IMR-90 (cell line): ENCODE data around the gene JCAD. TPM values are rescaled to one million over a fixed set of nuclear protein-coding genes. Genes with fewer than 3 reads are reported as not detected.

Experiments
- ATAC-seq: fragments of 200-7000 bp; cut with Tn5 transposase; 2 replicates; pipeline ENCODE4 v1.9.1; 2020; ENCODE audit warnings: low read depth, mild to moderate bottlenecking, moderate library complexity
- BruUV-seq: library from RNA; stranded (reverse); fragments of 400-500 nt; replicated peaks from 2 replicates; lab custom pipeline; 2021; lab: Mats Ljungman, UMichigan
- CTCF ChIA-PET: fragments of 300-600 bp; formaldehyde crosslinking; extraction: SDS; loops from one replicate; lab custom pipeline; 2021; ENCODE audit warnings: antibody characterized with exemption; lab: Yijun Ruan, JAX
- POLR2A ChIA-PET: fragments of 300-600 bp; sonication (Branson Sonifier 250); formaldehyde crosslinking; loops from one replicate; lab custom pipeline; 2022; ENCODE audit warnings: antibody characterized with exemption; ENCODE audit not compliant: unreplicated experiment; lab: Charles Lee
- DNase-seq: peaks from one replicate; pipeline ENCODE4 v3.0.0; 2013
- H2AFZ ChIP-seq: replicated peaks from 2 replicates; pipeline ENCODE3; 2013; ENCODE audit warnings: low read length, mild to moderate bottlenecking; ENCODE audit not compliant: poor library complexity
- H2AK5ac ChIP-seq: 2 replicates; pipeline ENCODE4 v1.6.1; 2013; ENCODE audit warnings: low read depth, low read length, inconsistent platforms
- H2AK9ac ChIP-seq: replicated peaks from 2 replicates; pipeline ENCODE3; 2013; ENCODE audit warnings: mild to moderate bottlenecking, low read depth, low read length, moderate library complexity; ENCODE audit not compliant: poor library complexity
- H2BK120ac ChIP-seq: 2 replicates; pipeline ENCODE4 v1.6.1; 2013; ENCODE audit warnings: low read depth, low read length, inconsistent platforms
- H2BK15ac ChIP-seq: 3 replicates; pipeline ENCODE4 v1.6.1; 2013; ENCODE audit warnings: low read depth, low read length, inconsistent platforms
- H2BK20ac ChIP-seq: 2 replicates; pipeline ENCODE4 v1.6.1; 2013; ENCODE audit warnings: low read depth, mild to moderate bottlenecking, inconsistent platforms, low read length, moderate library complexity
- H2BK5ac ChIP-seq: 2 replicates; pipeline ENCODE4 v1.6.1; 2013; ENCODE audit warnings: mild to moderate bottlenecking, low read depth, low read length, inconsistent platforms; ENCODE audit not compliant: poor library complexity, severe bottlenecking
- H3K14ac ChIP-seq: replicated peaks from 2 replicates; pipeline ENCODE4 v1.6.1; 2013; ENCODE audit warnings: low read depth, low read length, inconsistent platforms
- H3K18ac ChIP-seq: 2 replicates; pipeline ENCODE4 v1.6.1; 2013; ENCODE audit warnings: low read depth, low read length, control low read depth
- H3K23ac ChIP-seq: 2 replicates; pipeline ENCODE4 v1.6.1; 2013; ENCODE audit warnings: low read depth, low read length, inconsistent platforms
- H3K27ac ChIP-seq: 2 replicates; pipeline ENCODE4 v1.5.1; 2013; ENCODE audit warnings: mild to moderate bottlenecking, control low read depth, low read length; ENCODE audit not compliant: insufficient read depth
- H3K27me3 ChIP-seq: 2 replicates; pipeline ENCODE4 v1.6.1; 2013; ENCODE audit warnings: low read length; ENCODE audit not compliant: control insufficient read depth, insufficient read depth
- H3K36me3 ChIP-seq: 2 replicates; pipeline ENCODE4 v1.6.1; 2013; ENCODE audit warnings: low read length, mixed read lengths; ENCODE audit not compliant: control insufficient read depth, insufficient read depth
- H3K4ac ChIP-seq: 2 replicates; pipeline ENCODE4 v1.6.1; 2013; ENCODE audit warnings: low read depth, low read length, inconsistent platforms
- H3K4me1 ChIP-seq: 2 replicates; pipeline ENCODE4 v1.6.1; 2013; ENCODE audit warnings: low read length, mixed read lengths; ENCODE audit not compliant: control insufficient read depth, insufficient read depth
- H3K4me2 ChIP-seq: 2 replicates; pipeline ENCODE4 v1.6.1; 2013; ENCODE audit warnings: low read depth, mild to moderate bottlenecking, control low read depth, low read length, moderate library complexity
- H3K4me3 ChIP-seq: 2 replicates; pipeline ENCODE4 v1.5.1; 2013; ENCODE audit warnings: low read depth, mild to moderate bottlenecking, control low read depth, low read length, moderate library complexity; ENCODE audit not compliant: insufficient read depth
- H3K56ac ChIP-seq: 2 replicates; pipeline ENCODE4 v1.6.1; 2013; ENCODE audit warnings: low read length, inconsistent platforms; ENCODE audit not compliant: insufficient read depth; ENCODE audit errors: extremely low read depth
- H3K79me1 ChIP-seq, 2 experiments: 2 replicates each; pipeline ENCODE4 v1.6.1; 2013; ENCODE audit warnings: low read length in 2 of 2, inconsistent platforms in 1 of 2, low read depth in 1 of 2
- H3K9ac ChIP-seq: 2 replicates; pipeline ENCODE4 v1.6.1; 2013; ENCODE audit warnings: low read depth, low read length, control low read depth
- H3K9me1 ChIP-seq: 2 replicates; pipeline ENCODE4 v1.6.1; 2013; ENCODE audit warnings: low read length, inconsistent platforms; ENCODE audit not compliant: insufficient read depth
- H3K9me3 ChIP-seq: 2 replicates; pipeline ENCODE4 v1.6.1; 2013; ENCODE audit warnings: low read length; ENCODE audit not compliant: control insufficient read depth, insufficient read depth
- H4K20me1 ChIP-seq: 2 replicates; pipeline ENCODE4 v1.6.1; 2013; ENCODE audit warnings: low read length, inconsistent platforms; ENCODE audit not compliant: insufficient read depth
- H4K5ac ChIP-seq: 2 replicates; pipeline ENCODE4 v1.6.1; 2013; ENCODE audit warnings: mild to moderate bottlenecking, low read depth, low read length, control low read depth
- H4K8ac ChIP-seq, 2 experiments: 2 replicates each; pipeline ENCODE4 v1.6.1; 2013; ENCODE audit warnings: low read depth in 2 of 2, low read length in 2 of 2, control low read depth in 1 of 2, inconsistent platforms in 1 of 2
- H4K91ac ChIP-seq: 2 replicates; pipeline ENCODE4 v1.6.1; 2013; ENCODE audit warnings: low read depth, low read length, inconsistent platforms; ENCODE audit not compliant: insufficient read depth
- BHLHE40 ChIP-seq: fragments of 150-350 bp; IDR thresholded peaks from 2 replicates; pipeline ENCODE4 v1.6.1; 2016; ENCODE audit warnings: mild to moderate bottlenecking, low read depth, low read length
- CEBPB ChIP-seq: IDR thresholded peaks from 2 replicates; pipeline ENCODE4 v1.6.1; 2012; ENCODE audit warnings: low read depth, low read length, improper control_type of control experiment
- CHD1 ChIP-seq: IDR thresholded peaks from 2 replicates; pipeline ENCODE4 v1.6.1; 2012; ENCODE audit warnings: low read depth, low read length, improper control_type of control experiment
- CTCF ChIP-seq: conservative IDR thresholded peaks from 2 replicates; pipeline ENCODE4 v1.5.1; 2012; ENCODE audit warnings: mild to moderate bottlenecking, low read depth, low read length, improper control_type of control experiment
- FOS ChIP-seq: fragments of 150-350 bp; IDR thresholded peaks from 2 replicates; pipeline ENCODE4 v1.6.1; 2016; ENCODE audit warnings: low read depth, low read length
- MAFK ChIP-seq: IDR thresholded peaks from 2 replicates; pipeline ENCODE4 v1.6.1; 2012; ENCODE audit warnings: low read depth, low read length, improper control_type of control experiment
- MAZ ChIP-seq: IDR thresholded peaks from 2 replicates; pipeline ENCODE4 v1.6.1; 2012; ENCODE audit warnings: low read depth, mild to moderate bottlenecking, low read length, improper control_type of control experiment, moderate library complexity, borderline replicate concordance
- MXI1 ChIP-seq: IDR thresholded peaks from 2 replicates; pipeline ENCODE4 v1.6.1; 2012; ENCODE audit warnings: low read depth, mild to moderate bottlenecking, low read length, moderate library complexity, borderline replicate concordance
- NFE2L2 ChIP-seq: fragments of 150-350 bp; IDR thresholded peaks from 2 replicates; pipeline ENCODE4 v1.6.1; 2016; ENCODE audit warnings: low read depth, mild to moderate bottlenecking, low read length
- POLR2A ChIP-seq: IDR thresholded peaks from 2 replicates; pipeline ENCODE4 v1.6.1; 2012; ENCODE audit warnings: mild to moderate bottlenecking, low read depth, low read length
- RAD21 ChIP-seq: IDR thresholded peaks from 2 replicates; pipeline ENCODE4 v1.6.1; 2012; ENCODE audit warnings: low read length, improper control_type of control experiment
- RCOR1 ChIP-seq: IDR thresholded peaks from 2 replicates; pipeline ENCODE4 v1.6.1; 2012; ENCODE audit warnings: mild to moderate bottlenecking, low read length, improper control_type of control experiment; ENCODE audit not compliant: insufficient replicate concordance
- RFX5 ChIP-seq: IDR thresholded peaks from 2 replicates; pipeline ENCODE4 v1.8.0; 2012; ENCODE audit warnings: low read depth, mild to moderate bottlenecking, low read length, moderate library complexity
- SMC3 ChIP-seq: fragments of 150-350 bp; IDR thresholded peaks from 2 replicates; pipeline ENCODE4 v1.6.1; 2016; ENCODE audit warnings: low read depth, mild to moderate bottlenecking, antibody characterized with exemption, low read length, moderate library complexity
- USF2 ChIP-seq: fragments of 150-350 bp; IDR thresholded peaks from 2 replicates; pipeline ENCODE4 v1.6.1; 2017; ENCODE audit warnings: mild to moderate bottlenecking, antibody characterized with exemption, low read length, low read depth
- WGBS, 2 experiments: methylation state at CpG; one replicate each; pipeline versions ENCODE4 v1.1.5 to v1.1.7; 2013; ENCODE audit warnings: missing lambda C conversion rate in 2 of 2; ENCODE audit not compliant: insufficient read length in 1 of 2; ENCODE audit errors: extremely low coverage in 2 of 2; 5-methylcytosine and 5-hydroxymethylcytosine counted together
- dilution Hi-C: fragments of 300-500 bp; cut with HindIII; formaldehyde crosslinking; loops from one replicate; pipeline ENCODE4 v1.14.3; 2018; ENCODE audit warnings: low sequenced_read_pairs; ENCODE audit not compliant: unreplicated experiment
- in situ Hi-C: fragments of 300-500 bp; cut with MboI; formaldehyde crosslinking; loops from 3 replicates; pipeline ENCODE4 v1.14.3; 2019; ENCODE audit warnings: low sequenced_read_pairs, inconsistent platforms, mixed read lengths
- intact Hi-C: fragments of 100-400 bp; cut with micrococcal nuclease; formaldehyde crosslinking; loops from 2 replicates; pipeline ENCODE4 v1.10.0; 2022
- polyA plus RNA-seq, 3 experiments: library from polyadenylated mRNA; depleted of rRNA; stranded (reverse); fragments of >200 nt; gene quantifications; 2 replicates each; pipeline ENCODE4 v1.2.3, GENCODE V29; 2012; ENCODE audit warnings: low replicate concordance in 1 of 3
- total RNA-seq: library from RNA; depleted of rRNA; stranded (reverse); fragments of >200 nt; gene quantifications from 2 replicates; pipeline ENCODE4 v1.2.3, GENCODE V29; 2012
- TF ChIP-seq, protein P1 (sequence below): fragments of 150-350 bp; IDR thresholded peaks from 2 replicates; pipeline ENCODE4 v1.6.1; 2016; ENCODE audit warnings: low read depth, mild to moderate bottlenecking, low read length, moderate library complexity, borderline replicate concordance

The JCAD gene
- total and polyA plus RNA-seq, 2 of the 4 experiments (the other 2 are of a cell fraction): 15.9 to 16.8 TPM

- BruUV-seq: no TSS peak
These were observed 34.0 kb upstream of the JCAD start for GRCh38 chr10:30093303-30093950.

More at GRCh38 chr10:30093303-30093950, 34.0 kb upstream of the JCAD start:
- Histone ChIP-seq H3K9ac (no peak overlapping the region), H3K23ac (no peak overlapping the region), H2BK120ac (no peak overlapping the region), H3K4ac (no peak overlapping the region), H4K5ac (no peak overlapping the region), H2AFZ (no peak overlapping the region), H3K56ac (no peak overlapping the region), H3K4me3 (no peak overlapping the region), H3K27me3 (peaks cover 1% of the 10 kb centered on the region; the same call in 1 of the 2 replicates), H3K4me1 (peaks cover 3% of the 10 kb centered on the region), H3K14ac (no peak overlapping the region), H2BK15ac (no peak overlapping the region), H2AK5ac (no peak overlapping the region), H3K9me3 (no peaks in the 10 kb centered on the region), H3K27ac (no peak overlapping the region), H3K18ac (no peak overlapping the region), H3K36me3 (no peaks in the 10 kb centered on the region), H2AK9ac (no peak overlapping the region), H3K9me1 (no peaks in the 10 kb centered on the region; the same call in 1 of the 2 replicates), H2BK5ac (no peak overlapping the region), H3K79me1 (no peaks in the 10 kb centered on the region), H4K91ac (no peak overlapping the region), H4K20me1 (peaks cover 2% of the 10 kb centered on the region; the same call in 1 of the 2 replicates), H2BK20ac (no peak overlapping the region), H4K8ac (no peak overlapping the region), H3K4me2 (no peak overlapping the region)
- ATAC-seq: no peak
- DNase-seq: no peak
- in situ Hi-C loops (no loop called here), dilution Hi-C loops (no loop called here), intact Hi-C loops (no loop called here)
- WGBS, 2 experiments: 83% methylated on average over 1 of the region's 9 CpGs; no CpG with 5 or more reads in 1 of the 2 experiments
- TF ChIP-seq CEBPB (no peak), RFX5 (no peak), MXI1 (no peak), POLR2A (no peak), SMC3 (no peak), RAD21 (no peak), BHLHE40 (no peak), CTCF (no peak), MAFK (no peak), RCOR1 (no peak), MAZ (no peak), FOS (no peak), NFE2L2 (no peak), CHD1 (no peak), USF2 (no peak)
- TF ChIP-seq, protein P1, sequence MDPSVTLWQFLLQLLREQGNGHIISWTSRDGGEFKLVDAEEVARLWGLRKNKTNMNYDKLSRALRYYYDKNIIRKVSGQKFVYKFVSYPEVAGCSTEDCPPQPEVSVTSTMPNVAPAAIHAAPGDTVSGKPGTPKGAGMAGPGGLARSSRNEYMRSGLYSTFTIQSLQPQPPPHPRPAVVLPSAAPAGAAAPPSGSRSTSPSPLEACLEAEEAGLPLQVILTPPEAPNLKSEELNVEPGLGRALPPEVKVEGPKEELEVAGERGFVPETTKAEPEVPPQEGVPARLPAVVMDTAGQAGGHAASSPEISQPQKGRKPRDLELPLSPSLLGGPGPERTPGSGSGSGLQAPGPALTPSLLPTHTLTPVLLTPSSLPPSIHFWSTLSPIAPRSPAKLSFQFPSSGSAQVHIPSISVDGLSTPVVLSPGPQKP: no peak
- ChIA-PET POLR2A (no interaction called here), CTCF (no interaction called here)
